ENCODE results near the gene SEC14L5. TPM values are rescaled to one million over a fixed set of nuclear protein-coding genes. Genes with fewer than 3 reads are reported as not detected.

The SEC14L5 gene
- total RNA-seq, 1 donor from 2014 or later: 0.32 TPM

GRCh38 chr16:5017678-5017969, 59.5 kb downstream of the SEC14L5 start:
- Histone ChIP-seq H3K4me3 (ENCODE audit: insufficient read depth, low read depth, low read length) (no peak overlapping the region), H3K79me2 (ENCODE audit: insufficient read depth, low read length) (no peaks in the 10 kb centered on the region), H3K9ac (ENCODE audit: low read length) (no peak overlapping the region), H3K4me1 (ENCODE audit: insufficient read depth, low read length) (no peaks in the 10 kb centered on the region), H3K27ac (ENCODE audit: low read depth, low read length) (no peak overlapping the region), H3K27me3 (ENCODE audit: insufficient read depth, low read length) (peaks cover 2% of the 10 kb centered on the region), H3K36me3 (ENCODE audit: insufficient read depth, low read length) (no peaks in the 10 kb centered on the region), H3K4me2 (ENCODE audit: low read length) (no peak overlapping the region), H2AFZ (ENCODE audit: low read depth, low read length) (no peak overlapping the region), H3K9me3 (ENCODE audit: insufficient read depth, low read depth, low read length) (no peaks in the 10 kb centered on the region), H4K20me1 (ENCODE audit: insufficient read depth, low read length) (no peaks in the 10 kb centered on the region)
- no peak overlapping the region for H3K4me3 Mint-ChIP-seq (ENCODE audit: unreplicated experiment)
- TF ChIP-seq CTCF (IDR thresholded peaks at IDR 0.05; ENCODE audit: insufficient read depth, low read depth, low read length) (no peak), EZH2 (IDR thresholded peaks at IDR 0.05; ENCODE audit: insufficient read depth, low read length) (no peak)
- DNase-seq (ENCODE audit: low read depth) (no peak), FAIRE-seq (no peak)
- no peaks in the 10 kb centered on the region for H3K36me3 Mint-ChIP-seq (ENCODE audit: low read depth, unreplicated experiment)
- H3K9me3 Mint-ChIP-seq (ENCODE audit: unreplicated experiment): no peaks in the 10 kb centered on the region
- H3K27me3 Mint-ChIP-seq (ENCODE audit: low read depth, unreplicated experiment): peaks cover 2% of the 10 kb centered on the region
- H3K27ac Mint-ChIP-seq (ENCODE audit: unreplicated experiment): no peak overlapping the region
- no peaks in the 10 kb centered on the region for H3K4me1 Mint-ChIP-seq (ENCODE audit: low read depth, unreplicated experiment)

- Histone ChIP-seq H3K27ac (ENCODE audit: low read depth, low read length) (no peak overlapping the region), H3K4me3 (ENCODE audit: insufficient read depth, low read depth, low read length) (no peak overlapping the region), H3K4me2 (ENCODE audit: low read length) (no peak overlapping the region), H4K20me1 (ENCODE audit: insufficient read depth, low read length) (no peaks in the 10 kb centered on the region), H2AFZ (ENCODE audit: low read depth, low read length) (no peak overlapping the region), H3K79me2 (ENCODE audit: insufficient read depth, low read length) (no peaks in the 10 kb centered on the region), H3K36me3 (ENCODE audit: insufficient read depth, low read length) (no peaks in the 10 kb centered on the region), H3K9me3 (ENCODE audit: insufficient read depth, low read depth, low read length) (no peaks in the 10 kb centered on the region), H3K4me1 (ENCODE audit: insufficient read depth, low read length) (no peaks in the 10 kb centered on the region), H3K9ac (ENCODE audit: low read length) (no peak overlapping the region), H3K27me3 (ENCODE audit: insufficient read depth, low read length) (peaks cover 2% of the 10 kb centered on the region)
- FAIRE-seq (no peak), DNase-seq (ENCODE audit: low read depth) (no peak)
- TF ChIP-seq CTCF (IDR thresholded peaks at IDR 0.05; ENCODE audit: insufficient read depth, low read depth, low read length): no peak
- no peak for TF ChIP-seq EZH2 (IDR thresholded peaks at IDR 0.05; ENCODE audit: insufficient read depth, low read length)
- no peak overlapping the region for H3K4me3 Mint-ChIP-seq (ENCODE audit: unreplicated experiment)
- H3K4me1 Mint-ChIP-seq (ENCODE audit: low read depth, unreplicated experiment): no peaks in the 10 kb centered on the region
- H3K27me3 Mint-ChIP-seq (ENCODE audit: low read depth, unreplicated experiment): no peaks in the 10 kb centered on the region
- H3K27ac Mint-ChIP-seq (ENCODE audit: unreplicated experiment): no peak overlapping the region
- no peaks in the 10 kb centered on the region for H3K36me3 Mint-ChIP-seq (ENCODE audit: low read depth, unreplicated experiment)
- no peaks in the 10 kb centered on the region for H3K9me3 Mint-ChIP-seq (ENCODE audit: unreplicated experiment)
Observed at GRCh38 chr16:5018793-5019192, 60.7 kb downstream of the SEC14L5 start.

GRCh38 chr16:5019775-5020174, 61.6 kb downstream of the SEC14L5 start:
- H3K9ac ChIP-seq (ENCODE audit: low read length): no peak overlapping the region
- FAIRE-seq (no peak), DNase-seq (ENCODE audit: low read depth) (no peak)
- H3K9me3 Mint-ChIP-seq (ENCODE audit: unreplicated experiment): no peaks in the 10 kb centered on the region
- no peaks in the 10 kb centered on the region for H3K36me3 ChIP-seq (ENCODE audit: insufficient read depth, low read length)
- peaks cover 2% of the 10 kb centered on the region for H3K27me3 ChIP-seq (ENCODE audit: insufficient read depth, low read length)
- H3K4me1 ChIP-seq (ENCODE audit: insufficient read depth, low read length): no peaks in the 10 kb centered on the region
- no peak overlapping the region for H3K27ac Mint-ChIP-seq (ENCODE audit: unreplicated experiment)
- peaks cover under 1% of the 10 kb centered on the region for H4K20me1 ChIP-seq (ENCODE audit: insufficient read depth, low read length)
- H3K4me3 Mint-ChIP-seq (ENCODE audit: unreplicated experiment): no peak overlapping the region
- H3K27ac ChIP-seq (ENCODE audit: low read depth, low read length): no peak overlapping the region
- no peaks in the 10 kb centered on the region for H3K36me3 Mint-ChIP-seq (ENCODE audit: low read depth, unreplicated experiment)
- H3K79me2 ChIP-seq (ENCODE audit: insufficient read depth, low read length): no peaks in the 10 kb centered on the region
- no peaks in the 10 kb centered on the region for H3K27me3 Mint-ChIP-seq (ENCODE audit: low read depth, unreplicated experiment)
- no peak overlapping the region for H3K4me3 ChIP-seq (ENCODE audit: insufficient read depth, low read depth, low read length)
- no peak overlapping the region for H2AFZ ChIP-seq (ENCODE audit: low read depth, low read length)
- no peak overlapping the region for H3K4me2 ChIP-seq (ENCODE audit: low read length)
- no peak for TF ChIP-seq EZH2 (IDR thresholded peaks at IDR 0.05; ENCODE audit: insufficient read depth, low read length)
- no peak for TF ChIP-seq CTCF (IDR thresholded peaks at IDR 0.05; ENCODE audit: insufficient read depth, low read depth, low read length)
- no peaks in the 10 kb centered on the region for H3K9me3 ChIP-seq (ENCODE audit: insufficient read depth, low read depth, low read length)
- no peaks in the 10 kb centered on the region for H3K4me1 Mint-ChIP-seq (ENCODE audit: low read depth, unreplicated experiment)

Measured in astrocyte (in vitro differentiated cells and primary cell).